HEK293 (cell line): Measurements from ENCODE around the gene SEMG1.

Experiments used
- CTCF ChIA-PET: fragments of 350-600 bp; formaldehyde crosslinking; extraction: SDS; loops from one replicate; lab custom pipeline; 2021; ENCODE audit warnings: antibody characterized with exemption; lab: Yijun Ruan, JAX
- POLR2A ChIA-PET: fragments of 300-600 bp; formaldehyde crosslinking; extraction: SDS; loops from one replicate; lab custom pipeline; 2020; ENCODE audit warnings: antibody characterized with exemption, inconsistent platforms; lab: Yijun Ruan, JAX
- H3K27ac ChIP-seq: fragments of 200-500 bp; sonication (Bioruptor generic); 2 replicates; pipeline ENCODE4 v1.5.1; 2014; ENCODE audit warnings: low read depth, low read length, control low read depth, inconsistent platforms; ENCODE audit errors: extremely low read depth
- H3K36me3 ChIP-seq, 2 experiments: fragments of 200-500 bp in 1 of 2; sonication (Bioruptor generic) in 1 of 2; 1 replicate in 1 of 2; 2 replicates in 1 of 2; pipeline ENCODE4 v1.5.1; 2014 to 2017; ENCODE audit warnings: inconsistent platforms in 2 of 2, low read length in 2 of 2; ENCODE audit not compliant: control insufficient read depth in 2 of 2, insufficient read depth in 1 of 2
- H3K4me1 ChIP-seq: fragments of 200-500 bp; sonication (Bioruptor generic); 2 replicates; pipeline ENCODE4 v1.5.1; 2014; ENCODE audit warnings: mild to moderate bottlenecking, low read length, inconsistent platforms; ENCODE audit not compliant: control insufficient read depth, insufficient read depth
- H3K4me3 ChIP-seq: 2 replicates; pipeline ENCODE4 v1.5.1; 2011; ENCODE audit warnings: low read depth, mild to moderate bottlenecking, control low read depth, low read length, moderate library complexity
- H3K9me3 ChIP-seq: fragments of 200-500 bp; sonication (Bioruptor generic); 2 replicates; pipeline ENCODE4 v1.5.1; 2014; ENCODE audit warnings: low read depth, low read length, inconsistent platforms; ENCODE audit not compliant: control insufficient read depth, insufficient read depth
- FEZF1 ChIP-seq: fragments of 450-650 bp; formaldehyde crosslinking; IDR thresholded peaks from 2 replicates; pipeline ENCODE4 v1.5.1; 2016; ENCODE audit warnings: missing biosample characterization, missing genetic modification characterization
- GFI1B ChIP-seq: fragments of 450-650 bp; formaldehyde crosslinking; IDR thresholded peaks from 2 replicates; pipeline ENCODE4 v1.5.1; 2016; ENCODE audit warnings: missing biosample characterization, missing genetic modification characterization
- KLF16 ChIP-seq: fragments of 450-650 bp; formaldehyde crosslinking; IDR thresholded peaks from 2 replicates; pipeline ENCODE4 v1.5.1; 2017; ENCODE audit warnings: missing biosample characterization, missing genetic modification characterization
- KLF8 ChIP-seq: fragments of 450-650 bp; formaldehyde crosslinking; IDR thresholded peaks from 2 replicates; pipeline ENCODE4 v1.5.1; 2016; ENCODE audit warnings: missing biosample characterization, missing genetic modification characterization
- MEIS1 ChIP-seq: sonication (generic); formaldehyde crosslinking; IDR thresholded peaks from 2 replicates; pipeline ENCODE4 v1.8.1; 2022; ENCODE audit warnings: missing genetic modification reagents, mild to moderate bottlenecking, borderline replicate concordance
- OSR2 ChIP-seq: fragments of 450-650 bp; formaldehyde crosslinking; IDR thresholded peaks from 2 replicates; pipeline ENCODE4 v1.5.1; 2016; ENCODE audit warnings: missing biosample characterization, missing genetic modification characterization
- PRDM6 ChIP-seq: fragments of 450-650 bp; formaldehyde crosslinking; IDR thresholded peaks from 2 replicates; pipeline ENCODE4 v1.5.1; 2017; ENCODE audit warnings: missing biosample characterization, missing genetic modification characterization
- REPIN1 ChIP-seq: fragments of 450-650 bp; formaldehyde crosslinking; IDR thresholded peaks from 2 replicates; pipeline ENCODE4 v1.5.1; 2017; ENCODE audit warnings: missing biosample characterization, missing genetic modification characterization, low read depth
- SCRT2 ChIP-seq: fragments of 450-650 bp; formaldehyde crosslinking; IDR thresholded peaks from 2 replicates; pipeline ENCODE4 v1.5.1; 2016; ENCODE audit warnings: missing biosample characterization, missing genetic modification characterization
- SP3 ChIP-seq: fragments of 450-650 bp; formaldehyde crosslinking; IDR thresholded peaks from 2 replicates; pipeline ENCODE4 v1.5.1; 2016; ENCODE audit warnings: missing biosample characterization, missing genetic modification characterization
- SP7 ChIP-seq: fragments of 450-650 bp; formaldehyde crosslinking; IDR thresholded peaks from 2 replicates; pipeline ENCODE4 v1.5.1; 2016; ENCODE audit warnings: missing biosample characterization, missing genetic modification characterization
- WT1 ChIP-seq: fragments of 450-650 bp; formaldehyde crosslinking; IDR thresholded peaks from 2 replicates; pipeline ENCODE4 v1.5.1; 2016; ENCODE audit warnings: missing biosample characterization, missing genetic modification characterization
- ZBTB10 ChIP-seq: fragments of 450-650 bp; formaldehyde crosslinking; IDR thresholded peaks from 2 replicates; pipeline ENCODE4 v1.5.1; 2016; ENCODE audit warnings: missing biosample characterization, missing genetic modification characterization
- ZFP3 ChIP-seq: fragments of 450-650 bp; formaldehyde crosslinking; IDR thresholded peaks from 2 replicates; pipeline ENCODE4 v1.5.1; 2016; ENCODE audit warnings: low read depth, missing biosample characterization, missing genetic modification characterization
- ZIC2 ChIP-seq: fragments of 450-650 bp; formaldehyde crosslinking; IDR thresholded peaks from 2 replicates; pipeline ENCODE4 v1.5.1; 2016; ENCODE audit warnings: missing biosample characterization, missing genetic modification characterization
- ZNF16 ChIP-seq: fragments of 450-650 bp; formaldehyde crosslinking; IDR thresholded peaks from 2 replicates; pipeline ENCODE4 v1.5.1; 2016; ENCODE audit warnings: low read depth, missing biosample characterization, missing genetic modification characterization
- ZNF530 ChIP-seq: fragments of 450-650 bp; formaldehyde crosslinking; IDR thresholded peaks from 2 replicates; pipeline ENCODE4 v1.5.1; 2016; ENCODE audit warnings: low read depth, missing biosample characterization, missing genetic modification characterization
- ZNF580 ChIP-seq: fragments of 450-650 bp; formaldehyde crosslinking; IDR thresholded peaks from 2 replicates; pipeline ENCODE4 v1.5.1; 2016; ENCODE audit warnings: missing biosample characterization, missing genetic modification characterization
- TF ChIP-seq, protein P1 (sequence below): fragments of 450-650 bp; IDR thresholded peaks from 2 replicates; pipeline ENCODE4 v1.5.1; 2018; ENCODE audit warnings: missing biosample characterization, mild to moderate bottlenecking, missing genetic modification characterization
- TF ChIP-seq, protein P2 (sequence below): fragments of 450-650 bp; formaldehyde crosslinking; IDR thresholded peaks from 2 replicates; pipeline ENCODE4 v1.5.1; 2017; ENCODE audit warnings: missing biosample characterization, missing genetic modification characterization
- TF ChIP-seq, protein P3 (sequence below): fragments of 450-650 bp; formaldehyde crosslinking; IDR thresholded peaks from 2 replicates; pipeline ENCODE4 v1.5.1; 2016; ENCODE audit warnings: missing biosample characterization, missing genetic modification characterization

Gene SEMG1

DNA sequence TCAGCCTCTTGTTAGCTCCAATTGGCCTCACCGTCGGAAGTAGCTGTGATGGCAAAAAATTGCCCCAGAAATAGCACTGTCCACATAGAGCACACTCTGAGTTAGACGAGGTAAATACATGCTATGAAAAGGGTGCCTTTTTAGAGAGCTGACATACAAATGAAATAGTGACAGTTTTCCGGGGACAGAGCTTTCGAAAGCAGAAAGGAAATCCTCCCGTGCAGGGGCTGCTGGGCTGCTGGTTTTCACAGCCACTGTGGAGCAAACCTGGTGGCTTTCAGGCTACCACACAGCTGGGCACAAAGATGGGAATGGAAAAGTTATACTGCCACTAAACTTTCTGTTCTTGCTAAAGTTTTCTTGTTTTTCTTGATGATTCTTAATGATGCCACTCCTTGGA is 39.3 kb downstream of the SEMG1 start (continued):
- TF ChIP-seq, protein P1, sequence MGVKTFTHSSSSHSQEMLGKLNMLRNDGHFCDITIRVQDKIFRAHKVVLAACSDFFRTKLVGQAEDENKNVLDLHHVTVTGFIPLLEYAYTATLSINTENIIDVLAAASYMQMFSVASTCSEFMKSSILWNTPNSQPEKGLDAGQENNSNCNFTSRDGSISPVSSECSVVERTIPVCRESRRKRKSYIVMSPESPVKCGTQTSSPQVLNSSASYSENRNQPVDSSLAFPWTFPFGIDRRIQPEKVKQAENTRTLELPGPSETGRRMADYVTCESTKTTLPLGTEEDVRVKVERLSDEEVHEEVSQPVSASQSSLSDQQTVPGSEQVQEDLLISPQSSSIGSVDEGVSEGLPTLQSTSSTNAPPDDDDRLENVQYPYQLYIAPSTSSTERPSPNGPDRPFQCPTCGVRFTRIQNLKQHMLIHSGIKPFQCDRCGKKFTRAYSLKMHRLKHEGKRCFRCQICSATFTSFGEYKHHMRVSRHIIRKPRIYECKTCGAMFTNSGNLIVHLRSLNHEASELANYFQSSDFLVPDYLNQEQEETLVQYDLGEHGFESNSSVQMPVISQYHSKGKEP (tag by site-specific recombination), result no peak
- TF ChIP-seq ZFP3, result no peak
- no peak for TF ChIP-seq ZNF530
- TF ChIP-seq SCRT2 (tag by site-specific recombination), result no peak
- no peak for TF ChIP-seq WT1 (tag by site-specific recombination)

DNA sequence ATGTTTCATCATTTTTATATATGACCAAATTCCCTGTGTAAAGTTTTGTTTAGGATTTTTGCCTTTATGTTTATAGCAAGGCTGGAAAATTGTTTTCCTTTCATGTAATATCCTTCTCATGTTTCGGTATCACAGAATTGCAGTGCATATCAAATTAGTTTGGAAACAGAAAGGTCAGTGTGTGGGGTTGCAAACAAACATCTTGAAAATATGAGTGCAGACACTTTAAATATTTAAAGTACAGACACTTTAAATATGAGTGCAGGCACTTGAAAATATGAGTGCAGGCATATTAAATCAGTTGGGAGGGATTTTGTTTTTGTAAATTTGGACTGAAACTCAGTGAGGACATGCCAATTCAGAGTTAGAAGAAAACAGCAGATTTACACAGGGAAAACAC is 41.0 kb downstream of the SEMG1 start:
- CTCF ChIA-PET, result no interaction called here
- TF ChIP-seq PRDM6 (peak; percentile 18; the same call in 1 of the 2 replicates), REPIN1 (no peak), ZNF580 (no peak)
- TF ChIP-seq, all 188 proteins: peak for 1

DNA sequence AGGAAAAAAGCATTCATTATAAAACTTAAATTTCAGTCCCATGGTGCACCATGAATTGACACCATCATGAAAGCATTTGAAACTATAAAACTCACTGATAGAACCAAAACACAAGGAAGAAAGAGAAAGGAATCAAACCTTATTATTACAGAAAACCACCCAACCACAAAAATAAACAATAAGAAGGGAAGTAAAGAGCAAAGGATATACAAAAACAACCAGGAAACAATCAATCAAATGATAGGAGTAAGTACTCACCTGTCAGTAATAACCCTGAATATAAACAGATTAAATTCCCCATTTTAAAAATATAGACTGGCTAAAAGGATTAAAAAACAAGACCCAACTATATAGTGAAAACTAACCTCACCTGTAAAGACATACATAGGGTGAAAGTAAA is 41.8 kb downstream of the SEMG1 start:
- TF ChIP-seq OSR2 (tag by site-specific recombination), result peak; percentile 39; the same call in 1 of the 2 replicates
- peak; percentile 63; the same call in 1 of the 2 replicates for TF ChIP-seq WT1 (tag by site-specific recombination)
- TF ChIP-seq MEIS1 (CRISPR knock-in tag), result no peak
- TF ChIP-seq FEZF1 (tag by site-specific recombination), result peak; percentile 49
- TF ChIP-seq GFI1B (tag by site-specific recombination), result 0 out of 2 replicates have a peak, but pooled peaks have one; percentile 39
- peak; percentile 84 for TF ChIP-seq SP7
- TF ChIP-seq KLF8 (tag by site-specific recombination), result no peak
- TF ChIP-seq, protein P2, sequence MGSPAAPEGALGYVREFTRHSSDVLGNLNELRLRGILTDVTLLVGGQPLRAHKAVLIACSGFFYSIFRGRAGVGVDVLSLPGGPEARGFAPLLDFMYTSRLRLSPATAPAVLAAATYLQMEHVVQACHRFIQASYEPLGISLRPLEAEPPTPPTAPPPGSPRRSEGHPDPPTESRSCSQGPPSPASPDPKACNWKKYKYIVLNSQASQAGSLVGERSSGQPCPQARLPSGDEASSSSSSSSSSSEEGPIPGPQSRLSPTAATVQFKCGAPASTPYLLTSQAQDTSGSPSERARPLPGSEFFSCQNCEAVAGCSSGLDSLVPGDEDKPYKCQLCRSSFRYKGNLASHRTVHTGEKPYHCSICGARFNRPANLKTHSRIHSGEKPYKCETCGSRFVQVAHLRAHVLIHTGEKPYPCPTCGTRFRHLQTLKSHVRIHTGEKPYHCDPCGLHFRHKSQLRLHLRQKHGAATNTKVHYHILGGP (tag by site-specific recombination), result peak; percentile 82
- H3K9me3 ChIP-seq, result no peaks in the 10 kb centered on the region
- no peak overlapping the region for H3K4me3 ChIP-seq
- H3K27ac ChIP-seq, result no peak overlapping the region
- POLR2A ChIA-PET, result no interaction called here
- CTCF ChIA-PET, result interaction anchor here (0.6 to 0.9 kb wide), 2 partner anchors 35 to 45 kb away, joined by 3 to 5 read pairs; no protein-coding TSS in a partner anchor
- no peaks in the 10 kb centered on the region for H3K36me3 ChIP-seq
- peaks cover 23% of the 10 kb centered on the region for H3K4me1 ChIP-seq

More for the DNA sequence above, 41.0 kb downstream of the SEMG1 start:
- no peak overlapping the region for H3K4me3 ChIP-seq
- H3K27ac ChIP-seq, result no peak overlapping the region
- H3K4me1 ChIP-seq, result peaks cover 23% of the 10 kb centered on the region
- POLR2A ChIA-PET, result no interaction called here
- no peaks in the 10 kb centered on the region for H3K9me3 ChIP-seq
- H3K36me3 ChIP-seq, result no peaks in the 10 kb centered on the region

- Histone ChIP-seq H3K9me3 (no peaks in the 10 kb centered on the region), H3K36me3 (no peaks in the 10 kb centered on the region), H3K4me1 (peaks cover 13% of the 10 kb centered on the region), H3K4me3 (no peak overlapping the region), H3K27ac (no peak overlapping the region)
- POLR2A ChIA-PET, result no interaction called here
- CTCF ChIA-PET, result interaction anchor here (0.5 to 1.0 kb wide), 2 partner anchors 38 to 53 kb away, joined by 3 to 6 read pairs; no protein-coding TSS in a partner anchor
- TF ChIP-seq ZBTB10 (tag by site-specific recombination), result no peak
- 0 out of 2 replicates have a peak, but pooled peaks have one; percentile 8 for TF ChIP-seq ZIC2
- TF ChIP-seq KLF8 (tag by site-specific recombination), result no peak
- TF ChIP-seq, protein P3, sequence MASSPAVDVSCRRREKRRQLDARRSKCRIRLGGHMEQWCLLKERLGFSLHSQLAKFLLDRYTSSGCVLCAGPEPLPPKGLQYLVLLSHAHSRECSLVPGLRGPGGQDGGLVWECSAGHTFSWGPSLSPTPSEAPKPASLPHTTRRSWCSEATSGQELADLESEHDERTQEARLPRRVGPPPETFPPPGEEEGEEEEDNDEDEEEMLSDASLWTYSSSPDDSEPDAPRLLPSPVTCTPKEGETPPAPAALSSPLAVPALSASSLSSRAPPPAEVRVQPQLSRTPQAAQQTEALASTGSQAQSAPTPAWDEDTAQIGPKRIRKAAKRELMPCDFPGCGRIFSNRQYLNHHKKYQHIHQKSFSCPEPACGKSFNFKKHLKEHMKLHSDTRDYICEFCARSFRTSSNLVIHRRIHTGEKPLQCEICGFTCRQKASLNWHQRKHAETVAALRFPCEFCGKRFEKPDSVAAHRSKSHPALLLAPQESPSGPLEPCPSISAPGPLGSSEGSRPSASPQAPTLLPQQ (tag by site-specific recombination), result no peak
- no peak for TF ChIP-seq ZNF16 (tag by site-specific recombination)
- TF ChIP-seq SP3 (tag by site-specific recombination), result no peak
- no peak for TF ChIP-seq KLF16 (tag by site-specific recombination)
Measured at GRCh38 chr20:45251884-45252560, 45.2 kb downstream of the SEMG1 start.
